HG02588 (cell line): ENCODE data around the gene FIGN.

Source experiments
- ATAC-seq: cut with Tn5 transposase; IDR thresholded peaks from one replicate; pipeline ENCODE4 v1.9.1; 2021; ENCODE audit warnings: mild to moderate bottlenecking, moderate library complexity; ENCODE audit not compliant: unreplicated experiment

The FIGN gene

GRCh38 chr2:163711258-163711657 is 24.6 kb downstream of the FIGN start:
- no peak for ATAC-seq

- ATAC-seq, result no peak
Observed at GRCh38 chr2:163709270-163709669, 26.5 kb downstream of the FIGN start.

GRCh38 chr2:163708265-163708664 is 27.5 kb downstream of the FIGN start:
- ATAC-seq, result no peak

- ATAC-seq, result no peak
Observed at GRCh38 chr2:163703386-163703785, 32.4 kb downstream of the FIGN start.

DNA sequence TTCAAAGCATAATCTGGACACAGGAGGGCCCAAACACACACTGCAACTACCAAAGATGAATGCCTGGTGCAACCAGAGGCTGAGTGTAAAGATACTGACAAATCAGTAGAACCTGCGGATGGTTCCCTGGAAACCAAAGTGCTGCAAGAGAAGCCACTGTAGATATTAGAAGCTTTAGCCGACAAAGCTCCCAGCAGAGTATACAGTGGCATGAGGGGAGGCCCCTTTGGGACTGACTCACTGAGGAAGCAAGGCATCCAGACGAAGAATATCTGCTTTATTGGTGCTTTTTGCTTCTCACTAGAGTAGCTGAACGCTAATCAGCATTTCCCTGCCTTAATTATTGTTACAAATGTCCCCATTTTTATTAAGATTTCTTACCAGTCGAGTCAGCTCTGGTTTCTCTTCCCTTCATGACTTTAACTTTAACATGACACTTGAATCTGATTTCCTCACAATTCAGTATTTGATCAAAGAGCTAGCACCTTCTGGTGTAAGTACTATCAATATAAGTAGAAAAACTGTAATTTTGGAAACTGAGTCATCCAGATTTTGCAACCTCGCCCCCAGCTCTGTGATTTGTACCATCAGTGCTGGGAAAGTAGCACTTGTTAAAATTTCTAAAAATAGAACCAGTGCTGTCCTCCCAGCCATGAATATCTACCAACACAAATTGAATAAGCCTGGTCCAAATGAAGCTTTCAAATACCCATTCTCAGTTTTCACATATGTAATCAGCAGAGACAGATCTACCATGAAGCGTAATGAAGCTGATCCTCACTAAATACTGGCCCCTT is 34.2 kb downstream of the FIGN start:
- no peak for ATAC-seq

- ATAC-seq, result no peak
Observed at GRCh38 chr2:163698857-163699256, 37.0 kb downstream of the FIGN start.

- ATAC-seq, result no peak
Observed at GRCh38 chr2:163697846-163698637, 37.8 kb downstream of the FIGN start.

- ATAC-seq, result no peak
Observed at GRCh38 chr2:163697429-163697828, 38.4 kb downstream of the FIGN start.

DNA sequence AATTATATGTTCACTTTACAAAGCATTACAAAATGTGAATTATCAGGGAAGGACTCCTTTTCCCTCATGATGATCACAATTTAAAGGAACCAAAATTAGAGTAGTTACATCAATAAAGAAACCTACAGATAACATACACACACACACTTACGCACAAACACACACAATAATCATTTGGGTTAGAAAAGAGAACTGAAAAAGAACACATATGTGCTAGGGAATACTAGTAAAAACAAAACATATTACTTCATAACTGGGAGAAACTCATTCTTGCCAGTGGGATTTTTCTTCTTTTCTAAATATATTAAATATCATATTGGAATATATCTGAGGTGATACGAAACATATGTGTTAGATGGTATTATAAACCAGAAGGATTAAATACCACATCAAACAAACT is 42.3 kb downstream of the FIGN start:
- no peak for ATAC-seq

- no peak for ATAC-seq
Observed at GRCh38 chr2:163692611-163693482, 43.0 kb downstream of the FIGN start.

- no peak for ATAC-seq
Observed at GRCh38 chr2:163692081-163692480, 43.7 kb downstream of the FIGN start.

- ATAC-seq, result no peak
Observed at GRCh38 chr2:163690896-163691295, 44.9 kb downstream of the FIGN start.

- no peak for ATAC-seq
Observed at GRCh38 chr2:163687217-163687616, 48.6 kb downstream of the FIGN start.

- no peak for ATAC-seq
Observed at GRCh38 chr2:163686289-163686688, 49.5 kb downstream of the FIGN start.

DNA sequence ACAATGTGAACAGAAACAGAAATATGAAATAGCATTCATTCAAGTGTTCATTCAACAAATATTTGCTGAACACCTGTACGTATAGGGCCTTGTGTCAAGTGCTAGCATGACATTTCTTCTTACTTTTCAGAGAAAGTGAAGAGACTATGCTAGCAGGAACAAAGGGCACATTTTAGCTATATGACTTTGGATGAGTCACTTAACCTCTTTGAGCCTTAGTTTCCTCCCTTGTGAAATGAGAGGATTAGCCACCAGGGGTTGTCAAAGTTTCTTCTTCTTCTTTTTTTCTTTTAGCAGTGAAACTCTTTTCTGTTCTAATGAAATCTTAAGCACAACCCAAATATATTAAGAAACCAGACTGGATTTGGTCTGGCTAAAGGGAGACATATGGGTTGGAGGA is 53.1 kb downstream of the FIGN start:
- ATAC-seq, result no peak

GRCh38 chr2:163681745-163682144 is 54.1 kb downstream of the FIGN start:
- no peak for ATAC-seq

GRCh38 chr2:163675388-163675787 is 60.4 kb downstream of the FIGN start:
- no peak for ATAC-seq

DNA sequence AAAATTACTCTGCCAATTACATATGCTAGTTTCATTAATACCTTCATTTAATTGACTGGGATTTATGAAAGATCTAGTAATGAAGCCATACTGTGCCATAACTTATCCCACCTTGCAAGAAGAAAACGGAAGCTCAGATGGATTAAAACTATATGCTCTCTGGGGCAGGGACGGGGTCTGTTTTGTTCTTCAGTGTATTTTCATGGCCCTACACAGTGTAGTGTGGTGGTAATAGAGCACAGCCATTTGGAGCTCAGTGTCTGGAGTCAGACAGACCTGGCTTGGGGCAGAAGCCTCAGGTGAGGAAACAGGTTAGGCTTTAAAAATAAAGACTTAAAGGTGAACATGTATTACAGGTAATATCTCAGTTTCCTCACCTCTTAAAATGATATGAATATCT is 62.3 kb downstream of the FIGN start:
- no peak for ATAC-seq

GRCh38 chr2:163670929-163671328 is 64.9 kb downstream of the FIGN start:
- no peak for ATAC-seq

GRCh38 chr2:163669506-163669905 is 66.3 kb downstream of the FIGN start:
- ATAC-seq, result no peak
